ENCODE results near the gene PLEKHN1. TPM values are rescaled to one million over a fixed set of nuclear protein-coding genes. Genes with fewer than 3 reads are reported as not detected.

PLEKHN1 gene, protein sequence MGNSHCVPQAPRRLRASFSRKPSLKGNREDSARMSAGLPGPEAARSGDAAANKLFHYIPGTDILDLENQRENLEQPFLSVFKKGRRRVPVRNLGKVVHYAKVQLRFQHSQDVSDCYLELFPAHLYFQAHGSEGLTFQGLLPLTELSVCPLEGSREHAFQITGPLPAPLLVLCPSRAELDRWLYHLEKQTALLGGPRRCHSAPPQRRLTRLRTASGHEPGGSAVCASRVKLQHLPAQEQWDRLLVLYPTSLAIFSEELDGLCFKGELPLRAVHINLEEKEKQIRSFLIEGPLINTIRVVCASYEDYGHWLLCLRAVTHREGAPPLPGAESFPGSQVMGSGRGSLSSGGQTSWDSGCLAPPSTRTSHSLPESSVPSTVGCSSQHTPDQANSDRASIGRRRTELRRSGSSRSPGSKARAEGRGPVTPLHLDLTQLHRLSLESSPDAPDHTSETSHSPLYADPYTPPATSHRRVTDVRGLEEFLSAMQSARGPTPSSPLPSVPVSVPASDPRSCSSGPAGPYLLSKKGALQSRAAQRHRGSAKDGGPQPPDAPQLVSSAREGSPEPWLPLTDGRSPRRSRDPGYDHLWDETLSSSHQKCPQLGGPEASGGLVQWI
- 1 to 10 TPM; 5.8 to 6.0 TPM for total RNA-seq

DNA sequence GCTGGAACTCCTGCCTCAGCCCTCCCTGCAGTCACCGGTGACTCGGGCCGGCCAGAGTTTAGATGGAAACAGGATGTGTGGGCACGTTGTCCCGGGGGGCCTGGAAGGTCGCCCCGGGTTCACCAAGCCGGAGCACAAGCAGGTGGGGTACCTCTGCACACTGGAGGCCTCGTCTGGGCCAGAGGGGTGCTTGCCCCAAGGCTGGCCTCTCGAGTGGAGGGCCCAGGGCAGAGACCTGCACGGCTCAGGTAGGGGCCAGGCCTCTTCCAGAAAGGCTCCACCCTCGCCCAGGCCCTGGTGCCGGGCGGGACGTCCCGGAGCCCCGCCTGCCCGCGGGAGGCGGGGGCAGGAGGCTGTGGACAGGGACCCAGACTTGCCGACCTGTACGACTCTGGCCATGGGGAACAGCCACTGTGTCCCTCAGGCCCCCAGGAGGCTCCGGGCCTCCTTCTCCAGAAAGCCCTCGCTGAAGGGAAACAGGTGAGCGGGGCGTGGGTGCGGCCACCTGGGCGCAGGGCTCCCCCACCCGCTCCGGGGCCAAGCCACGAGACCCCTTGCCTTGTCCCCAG, at the start of gene PLEKHN1:
Gene PLEKHN1 (plus strand): TSS at position 348 of the 569 bp plus-strand sequence. CDS start 50 bp downstream, at position 398.
- intact Hi-C loops (cut with micrococcal nuclease), result loop anchor here (10.0 kb wide), 1 partner anchor 99 kb away; no protein-coding TSS in a partner anchor
- Mint-ChIP-seq H3K4me1 (ENCODE audit: low read depth) (peaks cover 10% of the 10 kb centered on the region), H3K4me3 (peak within 1 kb of the TSS; percentile 79), H3K36me3 (peaks cover 3% of the 10 kb centered on the region), H3K9me3 (peaks cover 2% of the 10 kb centered on the region), H3K27ac (peak within 1 kb of the TSS; percentile 74), H3K27me3 (no peaks in the 10 kb centered on the region)
- ChIA-PET CTCF (interaction anchor here (0.6 to 1.8 kb wide), 4 partner anchors 10 to 62 kb away, joined by 4 to 7 read pairs (median 6); no protein-coding TSS in a partner anchor), POLR2A (no interaction called here)
- DNase-seq, result peak; percentile 71

GRCh38 chr1:917076-917459, 49.2 kb upstream of the PLEKHN1 start:
- no peak for DNase-seq
- Mint-ChIP-seq H3K9me3 (no peaks in the 10 kb centered on the region), H3K27ac (no peak overlapping the region), H3K27me3 (peaks cover 40% of the 10 kb centered on the region), H3K36me3 (no peaks in the 10 kb centered on the region), H3K4me3 (no peak overlapping the region), H3K4me1 (ENCODE audit: low read depth) (peaks cover 9% of the 10 kb centered on the region)
- CTCF ChIA-PET, result no interaction called here
- POLR2A ChIA-PET, result no interaction called here
- intact Hi-C loops (cut with micrococcal nuclease), result no loop called here

GRCh38 chr1:917466-918091, 48.7 kb upstream of the PLEKHN1 start:
- intact Hi-C loops (cut with micrococcal nuclease), result no loop called here
- no peak for DNase-seq
- Mint-ChIP-seq H3K4me1 (ENCODE audit: low read depth) (peaks cover 9% of the 10 kb centered on the region), H3K9me3 (no peaks in the 10 kb centered on the region), H3K27me3 (peaks cover 43% of the 10 kb centered on the region), H3K36me3 (no peaks in the 10 kb centered on the region), H3K27ac (no peak overlapping the region), H3K4me3 (no peak overlapping the region)
- POLR2A ChIA-PET, result no interaction called here
- CTCF ChIA-PET, result no interaction called here

DNA sequence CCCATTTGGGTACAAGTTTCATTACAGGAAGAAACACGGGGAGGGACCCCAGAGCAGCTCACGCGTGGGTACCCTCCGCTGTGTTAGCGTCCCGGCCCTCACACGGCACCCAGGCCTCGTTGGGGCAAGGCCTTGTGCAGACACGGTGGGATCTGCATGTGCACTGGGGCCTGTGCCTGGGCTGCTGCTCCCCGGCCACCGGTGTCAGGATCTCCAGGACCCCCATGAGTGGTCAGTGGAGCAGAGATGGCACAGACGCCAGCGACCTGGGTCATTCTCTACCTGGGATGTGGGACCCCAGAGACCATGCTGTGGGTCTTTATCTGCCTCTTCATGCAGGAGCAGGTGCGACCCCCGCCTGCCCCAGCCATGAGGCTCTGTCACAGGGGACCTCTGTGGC, 47.9 kb upstream of the PLEKHN1 start:
- no peak overlapping the region for H3K27ac Mint-ChIP-seq
- H3K36me3 Mint-ChIP-seq, result no peaks in the 10 kb centered on the region
- intact Hi-C loops (cut with micrococcal nuclease), result no loop called here
- POLR2A ChIA-PET, result no interaction called here
- H3K9me3 Mint-ChIP-seq, result no peaks in the 10 kb centered on the region
- CTCF ChIA-PET, result no interaction called here
- no peak for DNase-seq
- peaks cover 46% of the 10 kb centered on the region for H3K27me3 Mint-ChIP-seq
- H3K4me3 Mint-ChIP-seq, result no peak overlapping the region
- peaks cover 14% of the 10 kb centered on the region for H3K4me1 Mint-ChIP-seq (ENCODE audit: low read depth)

DNA sequence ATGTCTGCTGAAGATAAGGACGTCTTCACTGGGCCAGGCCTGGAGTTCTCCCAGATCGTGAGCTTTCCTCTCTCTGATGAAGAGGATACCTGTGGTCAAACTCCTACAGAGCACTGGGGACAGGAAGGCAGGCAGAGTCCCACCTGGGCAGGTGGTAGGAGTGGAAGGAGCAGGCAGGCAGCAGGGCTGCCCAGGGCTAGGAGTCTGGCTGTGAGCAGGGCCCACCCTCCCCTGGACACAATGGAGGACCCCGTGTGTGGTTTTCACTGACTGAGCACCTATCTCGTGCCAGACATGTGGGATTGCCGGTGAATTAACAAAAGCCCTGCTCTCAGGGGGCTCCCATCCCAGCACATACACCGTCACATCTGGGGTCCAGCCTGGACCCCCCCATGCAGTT, 47.4 kb upstream of the PLEKHN1 start:
- peaks cover 15% of the 10 kb centered on the region for H3K4me1 Mint-ChIP-seq (ENCODE audit: low read depth)
- no peak overlapping the region for H3K4me3 Mint-ChIP-seq
- H3K27me3 Mint-ChIP-seq, result peaks cover 47% of the 10 kb centered on the region
- POLR2A ChIA-PET, result no interaction called here
- no peaks in the 10 kb centered on the region for H3K9me3 Mint-ChIP-seq
- no peak overlapping the region for H3K27ac Mint-ChIP-seq
- DNase-seq, result no peak
- CTCF ChIA-PET, result interaction anchor here (1.1 kb wide), 1 partner anchor 14 kb away, joined by 5 read pairs; no protein-coding TSS in a partner anchor
- no peaks in the 10 kb centered on the region for H3K36me3 Mint-ChIP-seq
- intact Hi-C loops (cut with micrococcal nuclease), result no loop called here

DNA sequence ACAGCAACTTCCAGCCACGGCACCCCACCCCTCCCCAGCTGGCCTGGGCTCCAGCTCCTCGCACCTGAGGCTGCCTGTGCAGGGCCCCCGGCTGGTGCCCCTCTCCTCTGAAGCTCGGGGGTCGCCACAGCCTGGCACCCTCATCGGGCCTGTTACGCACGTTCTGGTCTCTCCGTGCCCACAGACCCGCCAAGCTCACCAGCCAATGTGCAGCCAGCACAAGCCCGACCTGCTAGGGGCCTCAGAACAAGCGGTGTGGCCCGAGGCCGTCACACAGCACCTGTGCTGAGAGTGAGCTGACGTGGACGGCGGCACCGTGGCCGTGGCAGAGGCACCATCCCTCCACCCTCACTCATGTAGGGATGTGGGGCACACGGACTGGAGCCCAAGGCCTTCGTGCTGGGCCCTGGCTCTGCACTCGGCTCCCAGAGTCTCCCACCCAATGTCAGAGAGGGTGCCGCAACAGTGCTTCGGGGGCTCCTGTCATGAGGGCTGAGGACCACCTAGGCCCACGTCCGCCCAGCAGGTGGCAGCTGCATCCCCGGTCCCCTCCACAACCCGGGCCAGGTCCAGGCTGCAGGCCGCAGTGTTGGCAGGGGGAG, 46.9 kb upstream of the PLEKHN1 start:
- H3K27me3 Mint-ChIP-seq, result peaks cover 47% of the 10 kb centered on the region
- POLR2A ChIA-PET, result no interaction called here
- CTCF ChIA-PET, result interaction anchor here (1.1 kb wide), 1 partner anchor 15 kb away, joined by 5 read pairs; no protein-coding TSS in a partner anchor

DNA sequence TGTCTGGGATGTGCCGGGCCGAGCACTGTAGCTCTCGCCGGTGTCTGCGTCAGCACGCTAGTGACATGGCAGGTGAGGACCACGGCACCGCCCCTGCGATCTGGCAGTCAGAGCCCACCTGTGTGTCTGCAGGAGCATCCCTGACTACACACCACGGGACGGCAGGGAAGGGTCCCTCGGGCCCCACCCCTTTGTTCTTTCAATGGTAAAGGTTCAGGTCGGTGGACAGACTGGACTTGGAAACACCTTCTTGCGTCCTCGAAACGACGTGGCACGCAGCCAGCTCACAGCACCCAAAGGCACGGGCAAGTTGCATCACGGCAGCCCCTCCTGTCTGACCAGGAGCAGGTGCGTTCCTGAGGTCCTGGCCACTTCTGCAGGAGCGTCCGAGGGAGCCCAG, 46.3 kb upstream of the PLEKHN1 start:
- Mint-ChIP-seq H3K27me3 (peaks cover 47% of the 10 kb centered on the region), H3K4me1 (ENCODE audit: low read depth) (peaks cover 15% of the 10 kb centered on the region), H3K27ac (no peak overlapping the region), H3K36me3 (no peaks in the 10 kb centered on the region), H3K4me3 (no peak overlapping the region), H3K9me3 (no peaks in the 10 kb centered on the region)
- DNase-seq, result no peak
- intact Hi-C loops (cut with micrococcal nuclease), result no loop called here
- ChIA-PET POLR2A (no interaction called here), CTCF (interaction anchor here (1.1 kb wide), 1 partner anchor 15 kb away, joined by 5 read pairs; no protein-coding TSS in a partner anchor)

More for the DNA sequence above, 46.9 kb upstream of the PLEKHN1 start:
- no peak for DNase-seq
- no peaks in the 10 kb centered on the region for H3K9me3 Mint-ChIP-seq
- peaks cover 15% of the 10 kb centered on the region for H3K4me1 Mint-ChIP-seq (ENCODE audit: low read depth)
- no peaks in the 10 kb centered on the region for H3K36me3 Mint-ChIP-seq
- no peak overlapping the region for H3K27ac Mint-ChIP-seq
- intact Hi-C loops (cut with micrococcal nuclease), result no loop called here
- no peak overlapping the region for H3K4me3 Mint-ChIP-seq

- DNase-seq, result no peak
- Mint-ChIP-seq H3K4me3 (no peak overlapping the region), H3K27ac (no peak overlapping the region), H3K27me3 (peaks cover 42% of the 10 kb centered on the region), H3K9me3 (no peaks in the 10 kb centered on the region), H3K36me3 (no peaks in the 10 kb centered on the region), H3K4me1 (ENCODE audit: low read depth) (peaks cover 15% of the 10 kb centered on the region)
- intact Hi-C loops (cut with micrococcal nuclease), result no loop called here
- ChIA-PET CTCF (no interaction called here), POLR2A (interaction anchor here (0.7 kb wide), 1 partner anchor 203 kb away, joined by 3 read pairs; no protein-coding TSS in a partner anchor)
Measured at GRCh38 chr1:920521-920920, 45.8 kb upstream of the PLEKHN1 start.

DNA sequence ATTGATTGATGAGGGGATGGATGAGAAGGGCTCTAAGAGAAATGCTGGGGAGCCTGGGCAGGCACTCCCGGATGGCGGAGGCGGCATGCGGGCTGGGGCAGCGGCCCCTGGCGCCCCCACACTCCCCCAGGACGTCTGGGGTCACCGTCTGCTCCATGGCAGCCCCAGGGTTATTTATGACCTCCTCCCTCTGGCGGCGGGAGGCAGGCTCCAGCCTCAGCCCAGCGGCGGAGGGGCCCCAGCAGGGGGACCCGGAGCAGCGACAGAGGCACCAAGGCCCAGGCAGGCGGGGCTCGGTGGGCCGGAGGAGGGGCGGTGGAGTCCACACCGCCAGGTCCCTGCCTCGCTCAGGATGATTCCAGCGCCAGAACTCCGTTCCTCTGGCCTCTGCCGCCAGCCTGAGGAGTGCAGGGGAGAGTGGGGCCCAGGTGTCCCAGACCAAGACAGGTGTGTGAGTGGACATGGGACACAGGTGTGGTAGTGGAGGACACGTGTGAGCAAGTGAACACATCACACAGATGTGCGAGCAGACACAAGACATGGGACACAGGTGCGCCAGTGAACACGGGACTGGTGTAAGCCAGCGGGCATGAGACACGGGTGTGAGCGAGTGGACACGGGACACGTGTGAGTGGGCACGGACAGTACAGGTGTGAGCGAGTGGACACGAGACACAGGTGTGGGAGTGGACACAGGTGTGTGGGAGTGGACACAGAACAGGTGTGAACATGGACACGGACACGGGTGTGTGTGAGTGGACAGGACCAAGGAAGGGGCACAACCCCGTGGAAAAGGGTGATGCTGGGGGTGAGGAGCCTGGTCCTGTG, 45.1 kb upstream of the PLEKHN1 start:
- H3K36me3 Mint-ChIP-seq, result no peaks in the 10 kb centered on the region
- H3K27me3 Mint-ChIP-seq, result peaks cover 47% of the 10 kb centered on the region
- peaks cover 15% of the 10 kb centered on the region for H3K4me1 Mint-ChIP-seq (ENCODE audit: low read depth)
- no peak overlapping the region for H3K27ac Mint-ChIP-seq
- ChIA-PET POLR2A (interaction anchor here (0.7 kb wide), 1 partner anchor 202 kb away, joined by 3 read pairs; no protein-coding TSS in a partner anchor), CTCF (no interaction called here)
- DNase-seq, result no peak
- intact Hi-C loops (cut with micrococcal nuclease), result no loop called here
- no peak overlapping the region for H3K4me3 Mint-ChIP-seq
- H3K9me3 Mint-ChIP-seq, result no peaks in the 10 kb centered on the region

DNA sequence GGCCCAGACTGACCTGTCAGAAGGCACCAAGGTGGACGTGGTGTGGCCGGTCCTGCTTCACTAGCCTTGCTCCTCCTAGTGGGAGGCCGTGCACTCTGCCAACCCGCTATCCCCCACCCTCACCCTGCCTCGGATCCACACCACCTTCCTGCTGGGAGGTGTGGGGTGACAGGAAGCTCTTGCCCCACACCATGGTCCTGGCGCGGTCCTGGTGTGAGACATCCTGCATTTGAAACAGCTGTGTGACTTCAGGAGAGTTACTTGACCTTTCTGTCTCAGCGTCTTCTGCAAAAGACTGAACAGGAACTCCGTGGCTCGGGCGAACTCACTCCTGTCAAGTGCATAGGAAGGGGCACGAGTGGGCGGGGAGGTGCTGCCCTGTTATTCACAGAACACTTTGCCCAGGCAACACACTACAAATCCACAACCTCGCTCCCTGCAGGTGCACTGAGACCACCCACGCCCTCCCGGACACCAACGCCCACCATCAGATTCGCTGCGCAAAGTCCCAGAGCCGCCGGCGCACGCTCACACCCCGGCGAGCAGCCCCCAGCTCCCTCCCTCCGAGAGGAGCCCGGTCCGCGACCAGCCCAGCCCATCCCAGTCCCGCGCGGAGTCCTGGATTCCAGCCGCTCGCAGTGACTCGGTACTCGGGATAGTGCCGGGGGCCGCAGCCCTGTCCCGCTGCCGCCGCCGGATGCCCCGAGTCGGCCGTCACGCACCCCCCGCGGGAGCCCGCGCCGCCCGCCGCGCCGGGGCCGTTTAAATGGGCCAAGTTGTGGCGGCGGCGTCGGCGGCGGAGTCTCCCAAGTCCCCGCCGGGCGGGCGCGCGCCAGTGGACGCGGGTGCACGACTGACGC, 42.9 kb upstream of the PLEKHN1 start, which contains the start of gene SAMD11:
Gene SAMD11 (plus strand): TSS at position 793 of the 860 bp plus-strand sequence. CDS start 509 bp downstream, outside the sequence.
- Mint-ChIP-seq H3K27me3 (peaks cover 51% of the 10 kb centered on the region), H3K4me1 (ENCODE audit: low read depth) (peaks cover 15% of the 10 kb centered on the region), H3K4me3 (peak within 1 kb of the TSS; percentile 64), H3K27ac (peak within 1 kb of the TSS; percentile 49), H3K9me3 (no peaks in the 10 kb centered on the region), H3K36me3 (no peaks in the 10 kb centered on the region)
- ChIA-PET CTCF (interaction anchor here (0.8 kb wide), 1 partner anchor 18 kb away, joined by 3 read pairs; no protein-coding TSS in a partner anchor), POLR2A (no interaction called here)
- intact Hi-C loops (cut with micrococcal nuclease), result no loop called here
- peak; percentile 55 for DNase-seq

All from activated CD4-positive, alpha-beta memory T cell treated with anti-CD3 and anti-CD28 coated beads for 36 hours (primary cell).